ENCODE data around the gene FUNDC2.

- TF ChIP-seq CTCF (IDR thresholded peaks at IDR 0.05) (no peak), POLR2A (IDR thresholded peaks at IDR 0.05; ENCODE audit: low read depth) (no peak)
These were observed 25.8 kb upstream of the FUNDC2 start for GRCh38 chrX:155000841-155001240.
